GM12874 (cell line): ENCODE results near the gene DOCK11.

Experiments
- TF ChIP-seq, protein P1 (sequence below): IDR thresholded peaks from 2 replicates; pipeline ENCODE4 v1.5.1; 2011; ENCODE audit warnings: low read depth, mild to moderate bottlenecking, control low read depth, low read length, moderate library complexity; ENCODE audit not compliant: insufficient read depth

The DOCK11 gene

DNA sequence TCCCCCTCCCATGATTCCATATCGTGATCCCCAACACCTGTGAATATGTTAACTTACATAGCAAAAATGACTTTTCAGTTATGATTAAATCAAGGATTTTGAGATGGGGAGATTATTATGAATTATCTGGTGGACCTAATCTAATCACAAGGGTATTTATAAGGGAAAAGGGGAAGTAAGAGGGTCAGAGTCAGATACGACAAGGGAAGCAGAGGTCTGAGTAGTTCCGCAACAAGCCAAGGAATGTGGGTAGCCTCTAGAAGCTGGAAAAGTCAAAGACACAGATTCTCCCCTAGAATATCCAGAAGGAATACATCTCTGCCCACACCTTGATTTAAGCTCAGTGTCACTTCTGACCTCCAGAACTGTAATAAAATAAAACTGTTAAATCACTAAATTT is 230.8 kb downstream of the DOCK11 start:
- TF ChIP-seq, protein P1, sequence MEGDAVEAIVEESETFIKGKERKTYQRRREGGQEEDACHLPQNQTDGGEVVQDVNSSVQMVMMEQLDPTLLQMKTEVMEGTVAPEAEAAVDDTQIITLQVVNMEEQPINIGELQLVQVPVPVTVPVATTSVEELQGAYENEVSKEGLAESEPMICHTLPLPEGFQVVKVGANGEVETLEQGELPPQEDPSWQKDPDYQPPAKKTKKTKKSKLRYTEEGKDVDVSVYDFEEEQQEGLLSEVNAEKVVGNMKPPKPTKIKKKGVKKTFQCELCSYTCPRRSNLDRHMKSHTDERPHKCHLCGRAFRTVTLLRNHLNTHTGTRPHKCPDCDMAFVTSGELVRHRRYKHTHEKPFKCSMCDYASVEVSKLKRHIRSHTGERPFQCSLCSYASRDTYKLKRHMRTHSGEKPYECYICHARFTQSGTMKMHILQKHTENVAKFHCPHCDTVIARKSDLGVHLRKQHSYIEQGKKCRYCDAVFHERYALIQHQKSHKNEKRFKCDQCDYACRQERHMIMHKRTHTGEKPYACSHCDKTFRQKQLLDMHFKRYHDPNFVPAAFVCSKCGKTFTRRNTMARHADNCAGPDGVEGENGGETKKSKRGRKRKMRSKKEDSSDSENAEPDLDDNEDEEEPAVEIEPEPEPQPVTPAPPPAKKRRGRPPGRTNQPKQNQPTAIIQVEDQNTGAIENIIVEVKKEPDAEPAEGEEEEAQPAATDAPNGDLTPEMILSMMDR, result no peak

DNA sequence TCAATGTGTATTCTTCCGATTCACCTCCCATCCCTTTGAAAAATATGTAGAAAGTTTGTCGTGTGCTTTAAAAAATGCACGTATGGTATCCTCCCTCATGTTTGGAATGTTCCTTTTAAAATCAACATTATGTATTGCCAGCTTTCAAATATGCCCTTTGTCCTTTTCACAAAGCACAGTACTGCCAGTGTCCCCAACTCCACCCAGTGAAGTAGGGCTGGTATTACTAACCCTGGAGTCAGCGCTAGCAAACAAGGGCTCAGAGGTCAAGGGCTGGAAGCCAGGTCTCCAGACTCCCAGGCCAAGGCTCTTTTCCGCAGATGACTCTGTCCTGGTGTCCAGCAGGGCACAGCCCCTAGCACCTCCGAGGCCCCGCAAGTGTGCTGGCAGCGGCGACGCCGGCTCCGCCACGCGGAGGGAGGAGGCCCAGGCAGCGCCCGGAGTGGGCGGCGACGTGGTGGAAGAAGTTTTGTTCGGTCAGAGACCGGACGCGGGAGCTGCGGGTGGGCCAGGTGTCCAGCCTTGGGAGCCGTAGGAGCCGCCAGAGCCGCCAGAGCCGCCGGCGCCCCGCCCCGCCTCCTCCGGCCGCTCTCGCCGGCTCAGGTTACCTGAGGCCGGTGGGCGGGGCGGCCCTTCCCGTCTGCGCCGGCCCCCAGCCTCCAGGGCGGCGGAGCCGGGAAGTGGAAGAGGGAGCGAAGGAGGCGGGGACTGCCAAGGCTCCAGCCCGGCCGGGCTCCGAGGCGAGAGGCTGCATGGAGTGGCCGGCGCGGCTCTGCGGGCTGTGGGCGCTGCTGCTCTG is 231.5 kb downstream of the DOCK11 start, which contains the start of gene IL13RA1:
TSS of gene IL13RA1 (plus strand) at position 720 of the 799 bp plus-strand sequence. CDS start at position 753, 33 bp downstream.
- TF ChIP-seq, protein P1, result no peak

DNA sequence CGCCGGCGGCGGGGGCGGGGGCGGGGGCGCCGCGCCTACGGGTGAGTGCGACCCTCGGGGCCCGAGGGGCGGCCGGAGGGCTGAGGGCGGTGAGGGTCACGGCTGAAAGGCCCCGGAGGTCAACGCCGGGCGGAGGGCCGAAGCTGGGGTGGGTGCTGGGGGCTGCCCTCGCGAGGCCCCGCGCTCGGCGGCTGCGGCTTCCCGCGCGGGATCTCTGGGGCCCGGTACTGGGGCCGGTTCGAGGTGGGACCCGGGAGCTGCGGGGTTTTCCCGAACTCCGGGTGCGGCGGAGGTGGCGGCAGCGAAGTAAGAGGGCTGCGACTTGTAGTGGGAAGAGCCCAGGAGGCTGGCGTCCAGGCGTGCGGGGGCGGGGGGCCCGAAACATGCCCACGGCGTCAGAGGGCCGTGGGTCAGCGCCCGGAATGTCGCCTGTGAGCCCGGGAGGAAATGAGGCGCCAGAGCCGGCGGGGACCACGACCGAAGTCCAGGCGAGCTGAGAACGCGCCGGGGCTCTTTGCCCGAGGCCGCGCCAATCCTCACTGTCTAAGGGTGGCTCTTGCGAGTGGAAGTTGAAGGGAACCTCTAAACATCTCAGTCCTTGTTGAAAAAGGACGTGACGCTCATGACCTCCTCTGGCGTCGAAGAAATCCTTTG is 232.2 kb downstream of the DOCK11 start:
- TF ChIP-seq, protein P1, result no peak

DNA sequence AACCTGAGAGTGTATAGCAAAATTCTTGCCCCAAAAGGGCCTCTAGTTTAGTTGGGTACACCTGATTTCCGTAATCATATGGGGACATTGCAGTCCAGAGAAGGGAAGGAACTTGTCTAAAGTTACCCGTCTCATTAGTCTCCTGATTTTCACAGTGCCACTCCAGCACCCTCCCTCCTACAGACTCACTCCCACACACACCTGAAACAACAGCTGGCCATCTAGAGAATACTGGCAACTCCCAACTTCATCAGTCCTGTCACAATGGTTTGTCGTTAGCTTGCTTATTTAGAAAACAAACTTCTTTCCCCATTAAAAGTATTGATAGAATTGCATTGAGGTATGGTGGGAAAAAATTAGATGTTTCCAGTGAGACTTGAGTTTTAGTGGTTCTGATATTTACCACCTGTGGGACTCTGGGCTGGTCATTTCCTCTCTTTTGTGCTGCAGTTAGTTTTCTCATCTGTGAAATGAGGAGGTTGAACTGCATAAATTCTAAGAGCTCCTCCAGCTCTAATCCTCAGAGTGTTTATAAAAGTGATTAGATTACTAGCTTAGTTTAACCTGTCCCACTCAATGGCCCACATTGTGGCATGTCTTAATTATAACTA is 233.5 kb downstream of the DOCK11 start:
- TF ChIP-seq, protein P1, result no peak

DNA sequence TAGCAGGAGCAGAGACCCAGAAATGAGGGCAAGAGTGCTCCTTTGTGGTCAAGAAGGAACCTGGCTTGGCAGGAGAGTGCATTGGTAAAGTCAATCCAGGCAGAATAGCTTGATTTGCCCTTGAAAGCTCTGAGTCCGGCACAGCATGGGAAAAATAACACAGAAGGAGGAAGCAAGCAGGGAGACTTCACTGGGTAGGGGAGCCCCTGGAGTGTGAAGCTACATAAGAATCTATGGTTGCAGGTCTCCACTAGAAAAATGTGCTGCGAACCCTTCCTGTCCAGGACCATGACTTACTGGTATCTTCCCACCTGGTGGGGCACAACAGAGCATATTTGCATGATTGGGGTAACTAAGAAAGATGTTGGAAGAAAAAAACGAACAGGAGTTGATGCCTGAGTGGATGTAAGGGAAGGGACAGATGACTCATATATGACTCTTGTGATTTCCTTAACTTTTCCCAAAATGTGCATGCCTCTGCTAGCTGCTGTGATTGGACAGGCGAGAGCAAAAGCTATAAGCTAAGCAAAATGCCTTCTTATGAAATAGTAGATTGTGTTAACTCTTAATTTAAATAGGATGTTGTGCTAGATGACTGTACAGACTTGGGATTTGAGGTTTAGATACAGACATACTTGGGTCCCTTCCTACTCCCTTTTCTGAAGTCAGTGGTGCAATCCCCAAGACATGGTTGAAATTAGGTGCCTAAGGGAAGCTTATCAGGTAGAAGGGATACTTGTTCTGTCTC is 235.1 kb downstream of the DOCK11 start:
- TF ChIP-seq, protein P1, result no peak

DNA sequence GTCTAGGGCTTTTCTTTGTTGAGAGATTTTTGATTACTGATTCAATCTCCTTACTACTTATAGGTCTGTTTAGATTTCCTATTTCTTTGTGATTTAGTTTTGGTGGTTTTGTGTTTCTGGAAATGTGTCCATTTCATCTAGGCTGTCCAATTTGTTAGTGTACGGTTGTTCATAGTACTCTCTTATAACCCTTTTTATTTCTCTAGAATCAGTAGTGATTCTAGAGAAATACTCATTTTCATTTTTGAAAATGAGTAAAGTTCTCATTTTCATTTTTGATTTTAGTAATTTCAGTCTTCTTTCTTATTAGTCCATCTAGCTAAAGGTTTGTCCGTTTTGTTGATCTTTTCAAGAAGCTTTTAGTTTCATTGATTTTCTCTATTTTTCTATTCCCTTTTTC is 239.3 kb downstream of the DOCK11 start:
- TF ChIP-seq, protein P1, result no peak
